Mesothelial cell of epicardium (in vitro differentiated cells): ENCODE results near the gene CCT6B. TPM values are rescaled to one million over a fixed set of nuclear protein-coding genes. Genes with fewer than 3 reads are reported as not detected.
A peak's percentile ranks its signal among the peaks of the same experiment; 100 is the strongest.

Source experiments
- DNase-seq, 2 experiments: peaks; one replicate each; pipeline ENCODE4 v3.0.0; 2021; ENCODE audit warnings: low spot score in 2 of 2; ENCODE audit not compliant: unreplicated experiment in 2 of 2
- H3K27ac Mint-ChIP-seq: 2 replicates; pipeline ENCODE4 v1.8.0; 2021; ENCODE audit warnings: mixed read lengths
- H3K27me3 Mint-ChIP-seq: 2 replicates; pipeline ENCODE4 v1.8.0; 2021; ENCODE audit warnings: low read depth, mixed read lengths
- H3K36me3 Mint-ChIP-seq: 2 replicates; pipeline ENCODE4 v1.8.0; 2021; ENCODE audit warnings: mixed read lengths
- H3K4me1 Mint-ChIP-seq: 2 replicates; pipeline ENCODE4 v1.8.0; 2021; ENCODE audit warnings: mixed read lengths
- H3K4me3 Mint-ChIP-seq: 2 replicates; pipeline ENCODE4 v1.8.0; 2021; ENCODE audit warnings: mild to moderate bottlenecking, moderate library complexity, mixed read lengths
- H3K9me3 Mint-ChIP-seq: 2 replicates; pipeline ENCODE4 v1.8.0; 2021; ENCODE audit warnings: mixed read lengths
- total RNA-seq: library from RNA; stranded (reverse); gene quantifications from 3 replicates; pipeline ENCODE4 v1.2.1, GENCODE V29; 2021
- TF ChIP-seq, protein P1 (sequence below): fragments of 200-600 bp; sonication (generic); IDR thresholded peaks from one replicate; pipeline ENCODE4 v1.5.0; 2021; ENCODE audit warnings: antibody characterized with exemption; ENCODE audit not compliant: unreplicated experiment

The CCT6B gene
- total RNA-seq: 3.2 to 3.5 TPM (median 3.3 TPM) in 3 replicates

- no peaks in the 10 kb centered on the region for H3K9me3 Mint-ChIP-seq
- H3K4me1 Mint-ChIP-seq: peaks cover 14% of the 10 kb centered on the region
- TF ChIP-seq, protein P1, sequence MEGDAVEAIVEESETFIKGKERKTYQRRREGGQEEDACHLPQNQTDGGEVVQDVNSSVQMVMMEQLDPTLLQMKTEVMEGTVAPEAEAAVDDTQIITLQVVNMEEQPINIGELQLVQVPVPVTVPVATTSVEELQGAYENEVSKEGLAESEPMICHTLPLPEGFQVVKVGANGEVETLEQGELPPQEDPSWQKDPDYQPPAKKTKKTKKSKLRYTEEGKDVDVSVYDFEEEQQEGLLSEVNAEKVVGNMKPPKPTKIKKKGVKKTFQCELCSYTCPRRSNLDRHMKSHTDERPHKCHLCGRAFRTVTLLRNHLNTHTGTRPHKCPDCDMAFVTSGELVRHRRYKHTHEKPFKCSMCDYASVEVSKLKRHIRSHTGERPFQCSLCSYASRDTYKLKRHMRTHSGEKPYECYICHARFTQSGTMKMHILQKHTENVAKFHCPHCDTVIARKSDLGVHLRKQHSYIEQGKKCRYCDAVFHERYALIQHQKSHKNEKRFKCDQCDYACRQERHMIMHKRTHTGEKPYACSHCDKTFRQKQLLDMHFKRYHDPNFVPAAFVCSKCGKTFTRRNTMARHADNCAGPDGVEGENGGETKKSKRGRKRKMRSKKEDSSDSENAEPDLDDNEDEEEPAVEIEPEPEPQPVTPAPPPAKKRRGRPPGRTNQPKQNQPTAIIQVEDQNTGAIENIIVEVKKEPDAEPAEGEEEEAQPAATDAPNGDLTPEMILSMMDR: no peak
- H3K4me3 Mint-ChIP-seq: peak within 1 kb of the TSS; percentile 99
- peaks cover 3% of the 10 kb centered on the region for H3K36me3 Mint-ChIP-seq
- H3K27ac Mint-ChIP-seq: peak within 1 kb of the TSS; percentile 100
- peak; percentile 78 to 91 for DNase-seq
- H3K27me3 Mint-ChIP-seq: peaks cover 16% of the 10 kb centered on the region
These were observed at the start of gene CCT6B, which contains the start of gene ZNF830 for GRCh38 chr17:34961093-34961911. CCT6B (minus strand) TSS chr17:34961460; CDS start chr17:34961393, 67 bp downstream. ZNF830 (plus strand) TSS chr17:34961540; CDS start chr17:34961567, 27 bp downstream.

DNA sequence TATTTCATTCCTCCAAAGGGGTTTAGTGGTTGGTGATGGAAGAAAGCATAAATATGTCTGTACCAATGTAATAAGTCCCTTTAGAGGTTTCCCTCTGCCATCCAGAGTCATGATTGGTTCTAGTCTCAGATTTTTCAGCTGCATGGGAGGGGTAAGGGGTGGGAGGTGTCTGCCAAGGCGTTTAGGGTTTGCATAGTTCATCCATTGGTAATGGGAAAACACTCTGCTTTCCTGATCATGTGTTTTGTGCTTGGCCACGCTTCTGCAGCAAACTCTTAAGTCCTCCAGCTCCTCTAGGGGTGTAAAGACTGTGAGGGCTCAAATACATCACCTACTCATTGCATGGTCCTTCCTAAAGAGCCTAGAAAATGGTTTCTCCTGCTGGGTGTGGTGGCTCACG, 48.8 kb upstream of the CCT6B start:
- Mint-ChIP-seq H3K4me3 (no peak overlapping the region), H3K27me3 (no peaks in the 10 kb centered on the region), H3K4me1 (peaks cover 6% of the 10 kb centered on the region), H3K9me3 (no peaks in the 10 kb centered on the region), H3K36me3 (peaks cover 15% of the 10 kb centered on the region), H3K27ac (no peak overlapping the region)
- DNase-seq: no peak
- TF ChIP-seq, protein P1: no peak

GRCh38 chr17:35006961-35007360, 45.7 kb upstream of the CCT6B start:
- DNase-seq: no peak
- Mint-ChIP-seq H3K9me3 (no peaks in the 10 kb centered on the region), H3K27ac (no peak overlapping the region), H3K36me3 (peaks cover 26% of the 10 kb centered on the region), H3K4me3 (no peak overlapping the region), H3K4me1 (no peaks in the 10 kb centered on the region), H3K27me3 (no peaks in the 10 kb centered on the region)
- TF ChIP-seq, protein P1: no peak

GRCh38 chr17:35006345-35006744, 45.1 kb upstream of the CCT6B start:
- Mint-ChIP-seq H3K4me3 (no peak overlapping the region), H3K27ac (no peak overlapping the region), H3K9me3 (no peaks in the 10 kb centered on the region), H3K36me3 (peaks cover 29% of the 10 kb centered on the region), H3K4me1 (no peaks in the 10 kb centered on the region), H3K27me3 (no peaks in the 10 kb centered on the region)
- no peak for DNase-seq
- TF ChIP-seq, protein P1: no peak

DNA sequence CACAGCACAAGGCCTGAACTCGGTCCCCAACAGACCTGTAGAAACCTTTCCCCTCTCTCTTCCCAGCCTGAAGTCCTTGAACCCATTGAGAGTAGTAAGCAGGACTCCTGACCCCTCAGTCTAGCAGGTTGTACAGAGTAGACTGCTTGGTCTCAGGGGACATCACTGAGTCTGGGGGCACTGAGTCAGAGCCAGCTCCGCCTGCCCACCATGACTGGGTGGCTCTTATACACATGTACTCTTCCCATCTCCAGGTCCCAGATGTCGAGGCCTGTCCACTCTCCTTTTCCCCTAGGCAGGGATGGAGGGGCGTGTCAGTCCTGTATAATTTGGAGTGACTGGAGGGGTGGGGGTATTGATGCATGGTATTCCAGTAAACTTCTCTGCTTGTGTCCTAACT, 42.5 kb upstream of the CCT6B start:
- Mint-ChIP-seq H3K36me3 (peaks cover 28% of the 10 kb centered on the region), H3K27me3 (no peaks in the 10 kb centered on the region), H3K4me1 (no peaks in the 10 kb centered on the region), H3K4me3 (no peak overlapping the region), H3K9me3 (no peaks in the 10 kb centered on the region), H3K27ac (no peak overlapping the region)
- DNase-seq: no peak
- TF ChIP-seq, protein P1: no peak
